Breast epithelium (tissue), 4 donors: Measurements from ENCODE around the gene GNB1L. TPM values are rescaled to one million over a fixed set of nuclear protein-coding genes. Genes with fewer than 3 reads are reported as not detected.

Experiments
- DNase-seq, 2 donors: peaks; one replicate each; pipeline ENCODE4 v3.0.0-alpha.2; 2019; ENCODE audit warnings: low spot score in 2 of 2
- H3K27ac ChIP-seq, 2 donors: fragments of 200-600 bp; sonication (generic) in 1 of 2; one replicate each; pipeline ENCODE4 v1.5.1; 2016 to 2019; ENCODE audit warnings: mild to moderate bottlenecking in 1 of 2
- H3K27me3 ChIP-seq, 2 donors: fragments of 200-600 bp; sonication (generic) in 1 of 2; one replicate each; pipeline versions ENCODE4 v1.5.1 to v1.6.0; 2017 to 2019; ENCODE audit warnings: control low read depth in 1 of 2, mild to moderate bottlenecking in 1 of 2
- H3K36me3 ChIP-seq: fragments of 200-600 bp; one replicate; pipeline ENCODE4 v1.5.1; 2019
- H3K4me1 ChIP-seq, 2 donors: fragments of 200-600 bp; sonication (generic); one replicate each; pipeline ENCODE4 v1.5.1; 2016 to 2019; ENCODE audit warnings: control low read depth in 1 of 2
- H3K4me3 ChIP-seq, 3 donors: fragments of 200-600 bp; sonication (generic); 1 replicate in 2 of 3; 2 replicates in 1 of 3; pipeline ENCODE4 v1.5.1; 2016 to 2019; ENCODE audit warnings: mild to moderate bottlenecking in 3 of 3, moderate library complexity in 2 of 3
- H3K9me3 ChIP-seq, 2 donors: fragments of 200-600 bp; sonication (generic) in 1 of 2; one replicate each; pipeline ENCODE4 v1.5.1; 2016 to 2019; ENCODE audit warnings: control low read depth in 1 of 2
- CTCF ChIP-seq, 3 donors: fragments of 450-650 bp; IDR thresholded peaks; one replicate each; pipeline ENCODE4 v1.5.1; 2016 to 2017; ENCODE audit warnings: antibody characterized with exemption in 3 of 3, mild to moderate bottlenecking in 3 of 3, moderate library complexity in 3 of 3
- POLR2A ChIP-seq: fragments of 450-650 bp; IDR thresholded peaks from one replicate; pipeline ENCODE4 v1.6.1; 2016; ENCODE audit warnings: antibody characterized with exemption, mild to moderate bottlenecking, moderate library complexity
- POLR2AphosphoS5 ChIP-seq, 3 donors: sonication (generic); formaldehyde crosslinking; IDR thresholded peaks; one replicate each; pipeline ENCODE4 v1.6.1; 2017; ENCODE audit warnings: antibody characterized with exemption in 3 of 3
- intact Hi-C: fragments of 100-400 bp; cut with DNase I; formaldehyde crosslinking; loops from one replicate; pipeline ENCODE4 v1.15.1; 2023; ENCODE audit warnings: low total_unique reads
- total RNA-seq, 3 donors: library from RNA; depleted of rRNA; stranded (reverse); fragments of >200 nt; gene quantifications; one replicate each; pipeline ENCODE4 v1.1.0, GENCODE V29; 2016

The GNB1L gene
- total RNA-seq, 3 donors from 2014 or later = 5.6 to 8.2 (median 6.3) TPM

DNA sequence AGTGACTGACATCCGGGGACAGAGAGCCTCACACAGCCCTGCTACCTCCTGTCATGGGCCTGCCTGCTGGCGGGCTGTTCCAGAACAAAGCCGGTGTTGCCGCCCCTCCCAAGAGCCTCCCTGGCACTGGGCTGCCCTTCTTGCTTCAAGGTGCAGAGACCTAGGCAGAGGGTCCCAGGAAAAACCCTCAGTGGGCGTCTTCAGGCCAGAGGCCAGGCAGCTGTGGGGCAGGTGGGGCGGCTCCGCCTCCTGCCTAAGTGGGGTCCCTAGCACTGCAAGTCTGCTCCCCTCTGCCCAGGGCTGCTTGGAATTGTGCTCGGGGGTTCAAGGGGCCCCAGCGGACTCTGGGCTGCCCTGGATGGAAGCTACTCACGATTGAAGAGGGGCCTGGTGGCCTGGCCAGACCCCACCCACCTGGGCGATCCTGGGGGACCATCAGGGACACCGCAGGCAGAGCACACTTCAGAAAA is 20.4 kb upstream of the GNB1L start:
- H3K4me3 ChIP-seq = no peak overlapping the region
- no peak overlapping the region for H3K27ac ChIP-seq
- TF ChIP-seq POLR2A = no peak
- no peak for TF ChIP-seq POLR2AphosphoS5 (IDR thresholded peaks at IDR 0.05)
- TF ChIP-seq CTCF (IDR thresholded peaks at IDR 0.05) = no peak
- intact Hi-C loops = loop anchor here (2.0 kb wide), 1 partner anchor 38 kb away; no protein-coding TSS in a partner anchor
- H3K9me3 ChIP-seq = no peaks in the 10 kb centered on the region
- H3K4me1 ChIP-seq = no peaks in the 10 kb centered on the region
- peak in 1 of 2 donors; percentile 45 for DNase-seq
- H3K36me3 ChIP-seq = no peaks in the 10 kb centered on the region
- H3K27me3 ChIP-seq = no peaks in the 10 kb centered on the region

DNA sequence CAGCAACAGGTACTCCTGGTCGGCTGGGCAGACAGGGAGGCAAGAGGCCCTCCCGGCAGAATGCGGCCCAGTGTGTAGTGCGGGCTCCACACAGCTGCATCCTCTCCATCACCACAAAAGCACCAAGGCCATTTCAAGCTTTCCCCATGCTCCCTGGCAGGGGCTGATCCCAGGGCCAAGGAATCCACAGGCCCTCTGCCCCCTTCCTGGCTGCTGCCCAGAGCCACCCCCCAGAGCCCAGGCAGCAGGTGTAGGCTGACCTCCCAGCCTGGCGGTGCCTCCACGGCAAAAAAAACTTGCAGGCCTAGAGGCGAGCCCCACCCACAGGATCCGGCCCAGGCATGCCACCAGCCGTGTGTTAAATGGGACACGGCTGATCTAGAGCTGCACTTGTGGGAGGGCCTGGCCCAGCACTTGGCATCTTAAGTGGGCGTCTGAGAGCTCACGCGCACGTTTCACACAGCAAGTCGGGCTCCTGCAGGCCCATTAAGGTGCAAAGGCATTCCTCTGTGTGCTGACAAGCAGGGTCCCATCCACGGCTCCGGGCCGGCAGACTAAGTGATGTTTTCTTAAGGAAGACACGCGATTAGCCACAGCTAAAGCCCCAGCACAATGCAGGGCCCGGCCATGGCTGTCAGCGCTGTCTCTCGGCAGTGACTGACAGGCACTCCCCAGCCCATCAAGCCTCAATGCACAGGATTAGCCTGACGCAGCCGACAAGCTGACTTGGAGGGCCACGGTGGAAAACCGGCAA is 19.8 kb upstream of the GNB1L start:
- peak in 1 of 2 donors; percentile 51 for DNase-seq
- no peaks in the 10 kb centered on the region for H3K27me3 ChIP-seq
- H3K27ac ChIP-seq = no peak overlapping the region
- H3K4me1 ChIP-seq = no peaks in the 10 kb centered on the region
- intact Hi-C loops = loop anchor here (2.0 kb wide), 1 partner anchor 38 kb away; no protein-coding TSS in a partner anchor
- no peak overlapping the region for H3K4me3 ChIP-seq
- TF ChIP-seq POLR2AphosphoS5 (IDR thresholded peaks at IDR 0.05) (no peak), CTCF (IDR thresholded peaks at IDR 0.05) (no peak), POLR2A (no peak)
- H3K36me3 ChIP-seq = no peaks in the 10 kb centered on the region
- H3K9me3 ChIP-seq = no peaks in the 10 kb centered on the region

DNA sequence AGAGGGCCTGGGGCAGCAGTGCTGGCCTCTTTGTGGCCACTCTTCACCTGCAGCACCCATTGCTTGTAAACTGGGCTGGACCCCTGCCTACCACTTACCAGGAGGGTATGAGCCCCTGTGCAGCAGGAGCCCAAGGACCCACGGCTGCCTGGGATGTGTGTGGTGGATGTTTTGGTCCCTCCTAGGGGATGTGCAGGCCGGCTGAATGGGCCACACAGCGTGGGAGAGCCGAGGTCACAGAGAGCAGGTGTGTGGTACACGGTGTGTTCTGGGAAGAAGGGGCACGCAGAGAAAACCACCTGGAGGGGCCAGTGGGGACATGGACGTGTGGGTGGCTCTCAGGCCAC is 19.3 kb upstream of the GNB1L start:
- intact Hi-C loops = loop anchor here (2.0 kb wide), 1 partner anchor 37 kb away; no protein-coding TSS in a partner anchor
- Histone ChIP-seq H3K27me3 (no peaks in the 10 kb centered on the region), H3K4me3 (no peak overlapping the region), H3K9me3 (no peaks in the 10 kb centered on the region), H3K36me3 (no peaks in the 10 kb centered on the region), H3K27ac (no peak overlapping the region), H3K4me1 (no peaks in the 10 kb centered on the region)
- no peak for TF ChIP-seq CTCF (IDR thresholded peaks at IDR 0.05)
- TF ChIP-seq POLR2AphosphoS5 (IDR thresholded peaks at IDR 0.05) = no peak
- no peak for TF ChIP-seq POLR2A
- DNase-seq = peak in 1 of 2 donors; percentile 25

GRCh38 chr22:19873138-19873959 is 18.7 kb upstream of the GNB1L start:
- no peaks in the 10 kb centered on the region for H3K36me3 ChIP-seq
- TF ChIP-seq POLR2A (no peak), CTCF (IDR thresholded peaks at IDR 0.05) (no peak), POLR2AphosphoS5 (IDR thresholded peaks at IDR 0.05) (no peak)
- H3K27me3 ChIP-seq = no peaks in the 10 kb centered on the region
- H3K9me3 ChIP-seq = no peaks in the 10 kb centered on the region
- H3K4me1 ChIP-seq = no peaks in the 10 kb centered on the region
- H3K4me3 ChIP-seq = peak overlapping the region in 1 of 3 donors; percentile 2
- DNase-seq = peak in 1 of 2 donors; percentile 41
- no peak overlapping the region for H3K27ac ChIP-seq
- intact Hi-C loops = no loop called here

DNA sequence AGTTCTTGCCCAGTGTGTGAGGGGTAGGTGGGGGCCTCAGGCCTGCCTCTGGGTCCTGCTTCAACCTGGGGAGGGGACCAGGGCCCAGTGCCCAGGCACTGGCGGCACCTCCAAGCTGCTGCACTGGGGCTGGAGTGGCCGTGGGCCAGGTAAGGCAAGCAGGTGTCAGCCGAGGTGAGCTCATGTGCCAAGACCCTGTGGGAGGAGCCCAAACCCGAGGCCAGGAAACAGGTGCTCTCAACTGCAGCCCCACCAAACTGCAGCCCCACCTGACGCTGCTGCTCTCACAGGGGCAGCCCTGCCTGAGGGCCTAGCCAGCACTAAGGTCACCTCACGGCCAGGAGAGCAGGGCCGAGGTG is 18.1 kb upstream of the GNB1L start:
- intact Hi-C loops = no loop called here
- Histone ChIP-seq H3K27me3 (no peaks in the 10 kb centered on the region), H3K9me3 (no peaks in the 10 kb centered on the region), H3K4me1 (no peaks in the 10 kb centered on the region), H3K36me3 (no peaks in the 10 kb centered on the region), H3K27ac (no peak overlapping the region), H3K4me3 (no peak overlapping the region)
- no peak for TF ChIP-seq CTCF (IDR thresholded peaks at IDR 0.05)
- no peak for TF ChIP-seq POLR2AphosphoS5 (IDR thresholded peaks at IDR 0.05)
- no peak for TF ChIP-seq POLR2A
- DNase-seq = peak in 1 of 2 donors; percentile 47
